Activated T-helper 1 cell treated with anti-CD3 and anti-CD28 coated beads, Interleukin-2, amount 50 U/mL, for 16 hours (primary cell): ENCODE measurements around the gene C11orf71.

ENCODE experiments used
- DNase-seq, 2 donors: peaks; one replicate each; pipeline ENCODE4 v3.0.0-alpha.2; 2020; ENCODE audit warnings: low read depth in 1 of 2, low spot score in 1 of 2

Gene C11orf71

GRCh38 chr11:114359342-114359741, 41.0 kb downstream of the C11orf71 start:
- no peak for DNase-seq

DNA sequence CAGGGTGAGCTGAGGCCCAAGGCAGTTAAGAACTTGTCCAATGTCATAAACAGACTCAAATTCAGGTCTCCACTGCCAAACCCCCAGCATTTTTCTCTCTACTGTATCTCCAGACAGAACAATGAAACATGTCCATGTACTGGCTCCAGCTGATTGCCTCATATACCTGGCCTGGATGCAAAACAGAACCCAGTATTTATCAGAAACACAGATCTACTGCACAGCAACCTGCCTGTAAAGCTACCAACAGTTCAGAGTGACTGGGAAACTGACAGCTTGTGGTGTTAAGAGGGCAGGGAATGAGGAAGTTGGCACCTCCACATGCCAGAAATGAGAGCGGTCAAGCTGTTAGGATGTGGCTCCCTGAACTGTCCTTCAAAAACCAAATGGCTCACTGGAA, 41.6 kb downstream of the C11orf71 start:
- no peak for DNase-seq

DNA sequence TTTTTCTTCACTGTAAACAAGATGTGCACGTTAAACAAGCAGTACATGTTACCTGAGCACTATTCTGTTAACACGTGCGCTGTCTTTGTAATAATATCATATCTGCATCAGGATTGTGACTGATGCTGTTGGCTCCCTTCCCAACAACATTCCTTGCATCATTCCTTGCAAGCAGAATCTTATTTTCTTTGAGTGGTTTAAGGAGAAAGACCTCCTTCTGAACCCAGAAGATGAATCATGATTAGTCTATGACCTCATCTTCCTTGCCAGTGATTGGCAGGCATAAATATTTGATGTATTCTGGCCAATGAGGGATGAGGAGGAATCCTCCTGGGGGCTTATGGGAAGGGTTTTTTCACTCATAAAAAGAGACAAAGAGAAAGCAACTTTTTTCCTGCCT, 46.2 kb downstream of the C11orf71 start:
- no peak for DNase-seq

DNA sequence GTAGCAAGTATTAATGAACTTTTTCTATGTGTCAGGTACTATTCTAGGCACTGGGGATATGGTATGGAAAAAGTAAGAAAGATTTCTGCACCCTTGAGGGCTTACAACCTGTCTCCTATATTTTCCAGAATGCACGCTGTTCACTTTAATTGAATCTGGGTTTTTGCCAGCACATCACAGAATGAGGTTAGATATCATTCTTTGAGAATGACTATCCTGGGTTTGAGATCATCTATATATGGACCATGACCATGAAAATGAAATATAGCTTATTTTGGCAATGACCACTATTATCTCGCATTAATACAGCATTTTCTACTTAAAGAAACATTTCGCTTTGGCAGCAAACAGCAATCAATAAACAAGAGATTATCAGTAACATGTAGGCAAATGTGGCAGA, 46.9 kb downstream of the C11orf71 start:
- DNase-seq, result no peak

DNA sequence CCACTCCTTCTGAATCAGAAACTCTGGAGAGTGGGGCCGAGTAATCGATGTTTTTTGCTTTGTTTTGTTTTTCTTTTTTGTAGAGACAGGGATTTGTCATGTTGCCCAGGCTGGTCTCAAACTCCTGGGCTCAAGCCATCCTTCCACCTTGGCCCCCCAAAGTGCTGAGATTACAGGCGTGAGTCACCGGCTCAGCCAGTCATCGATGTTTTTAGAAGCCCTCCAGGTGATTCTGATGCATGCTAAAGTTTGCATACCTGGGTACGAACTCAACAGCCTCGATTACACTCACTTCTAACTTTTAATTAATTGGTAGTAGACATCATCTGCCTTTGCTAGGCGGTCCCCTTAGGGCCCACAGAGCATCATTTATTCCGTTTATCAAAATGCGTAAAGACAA, 50.3 kb downstream of the C11orf71 start:
- DNase-seq, result no peak
